AG04450 (cell line): Measurements from ENCODE around the gene ATP6V0E2. TPM values are rescaled to one million over a fixed set of nuclear protein-coding genes. Genes with fewer than 3 reads are reported as not detected.

Experiments
- CTCF ChIA-PET: fragments of 300-600, 350-600 bp; formaldehyde crosslinking; extraction: SDS; loops from one replicate; lab custom pipeline; 2022; ENCODE audit warnings: antibody characterized with exemption, inconsistent platforms; lab: Charles Lee
- POLR2A ChIA-PET: fragments of 350-600 bp; formaldehyde crosslinking; extraction: SDS; loops from one replicate; lab custom pipeline; 2021; ENCODE audit warnings: antibody characterized with exemption, inconsistent platforms; lab: Yijun Ruan, JAX
- DNase-seq: peaks from one replicate; pipeline ENCODE4 v3.0.0-alpha.2; 2011; ENCODE audit warnings: low read depth, low spot score
- H3K27ac ChIP-seq: one replicate; pipeline ENCODE4 v1.5.1; 2012; ENCODE audit warnings: low read depth, low read length, control low read depth
- H3K27me3 ChIP-seq: one replicate; pipeline ENCODE4 v1.6.0; 2012; ENCODE audit warnings: low read length; ENCODE audit not compliant: control insufficient read depth, insufficient read depth
- H3K4me3 ChIP-seq: 2 replicates; pipeline ENCODE4 v1.5.1; 2011; ENCODE audit warnings: mild to moderate bottlenecking, low read depth, low read length, control low read depth
- H3K9me3 ChIP-seq: 2 replicates; pipeline ENCODE4 v1.5.1; 2012; ENCODE audit warnings: low read length; ENCODE audit not compliant: control insufficient read depth, insufficient read depth
- polyA plus RNA-seq: library from polyadenylated mRNA; depleted of rRNA; stranded (reverse); fragments of >200 nt; gene quantifications from 2 replicates; pipeline ENCODE4 v1.2.3, GENCODE V29; 2011
- TF ChIP-seq, protein P1 (sequence below): IDR thresholded peaks from 2 replicates; pipeline ENCODE4 v1.5.1; 2011; ENCODE audit warnings: low read depth, low read length, control low read depth, inconsistent platforms

Gene ATP6V0E2
- polyA plus RNA-seq, 1 experiment = 13.4 TPM

GRCh38 chr7:149881328-149882247, 7.8 kb downstream of the ATP6V0E2 start:
- no peak overlapping the region for H3K27ac ChIP-seq
- H3K4me3 ChIP-seq = no peak overlapping the region
- ChIA-PET POLR2A (no interaction called here), CTCF (interaction anchor here (2.6 kb wide), 1 partner anchor 11 kb away, joined by 18 read pairs; no protein-coding TSS in a partner anchor)
- H3K9me3 ChIP-seq = no peaks in the 10 kb centered on the region; the same call in 1 of the 2 replicates
- no peaks in the 10 kb centered on the region for H3K27me3 ChIP-seq
- TF ChIP-seq, protein P1, sequence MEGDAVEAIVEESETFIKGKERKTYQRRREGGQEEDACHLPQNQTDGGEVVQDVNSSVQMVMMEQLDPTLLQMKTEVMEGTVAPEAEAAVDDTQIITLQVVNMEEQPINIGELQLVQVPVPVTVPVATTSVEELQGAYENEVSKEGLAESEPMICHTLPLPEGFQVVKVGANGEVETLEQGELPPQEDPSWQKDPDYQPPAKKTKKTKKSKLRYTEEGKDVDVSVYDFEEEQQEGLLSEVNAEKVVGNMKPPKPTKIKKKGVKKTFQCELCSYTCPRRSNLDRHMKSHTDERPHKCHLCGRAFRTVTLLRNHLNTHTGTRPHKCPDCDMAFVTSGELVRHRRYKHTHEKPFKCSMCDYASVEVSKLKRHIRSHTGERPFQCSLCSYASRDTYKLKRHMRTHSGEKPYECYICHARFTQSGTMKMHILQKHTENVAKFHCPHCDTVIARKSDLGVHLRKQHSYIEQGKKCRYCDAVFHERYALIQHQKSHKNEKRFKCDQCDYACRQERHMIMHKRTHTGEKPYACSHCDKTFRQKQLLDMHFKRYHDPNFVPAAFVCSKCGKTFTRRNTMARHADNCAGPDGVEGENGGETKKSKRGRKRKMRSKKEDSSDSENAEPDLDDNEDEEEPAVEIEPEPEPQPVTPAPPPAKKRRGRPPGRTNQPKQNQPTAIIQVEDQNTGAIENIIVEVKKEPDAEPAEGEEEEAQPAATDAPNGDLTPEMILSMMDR = no peak
- DNase-seq = no peak

GRCh38 chr7:149882248-149883047, 8.7 kb downstream of the ATP6V0E2 start:
- CTCF ChIA-PET = interaction anchor here (0.5 to 2.6 kb wide), 8 partner anchors 8 to 919 kb away, joined by 3 to 18 read pairs (median 6); partner anchors contain the start of gene ZNF862
- no peak overlapping the region for H3K27ac ChIP-seq

GRCh38 chr7:149883048-149883438, 9.3 kb downstream of the ATP6V0E2 start:
- TF ChIP-seq, protein P1 = no peak
- DNase-seq = no peak
- ChIA-PET CTCF (interaction anchor here (0.5 to 2.6 kb wide), 9 partner anchors 8 to 919 kb away, joined by 3 to 18 read pairs (median 5); partner anchors contain the start of gene ZNF862), POLR2A (no interaction called here)
- no peak overlapping the region for H3K27ac ChIP-seq
- H3K4me3 ChIP-seq = no peak overlapping the region
- no peaks in the 10 kb centered on the region; the same call in 1 of the 2 replicates for H3K9me3 ChIP-seq
- H3K27me3 ChIP-seq = no peaks in the 10 kb centered on the region

More at GRCh38 chr7:149882248-149883047, 8.7 kb downstream of the ATP6V0E2 start:
- POLR2A ChIA-PET = no interaction called here
- Histone ChIP-seq H3K4me3 (no peak overlapping the region), H3K9me3 (no peaks in the 10 kb centered on the region; the same call in 1 of the 2 replicates), H3K27me3 (no peaks in the 10 kb centered on the region)
- TF ChIP-seq, protein P1 = no peak
- DNase-seq = no peak

GRCh38 chr7:149883452-149883861, 9.7 kb downstream of the ATP6V0E2 start:
- TF ChIP-seq, protein P1 = peak; percentile 81
- ChIA-PET POLR2A (no interaction called here), CTCF (interaction anchor here (0.5 to 2.6 kb wide), 10 partner anchors 9 to 920 kb away, joined by 3 to 18 read pairs (median 4); partner anchors contain the start of gene ZNF862)
- no peaks in the 10 kb centered on the region for H3K27me3 ChIP-seq
- H3K4me3 ChIP-seq = no peak overlapping the region
- DNase-seq = no peak
- H3K9me3 ChIP-seq = no peaks in the 10 kb centered on the region; the same call in 1 of the 2 replicates
- no peak overlapping the region for H3K27ac ChIP-seq
